C4-2B (cell line): ENCODE data around the gene EHBP1L1.

Experiments
- H3K27ac ChIP-seq: fragments of 450-650 bp; 2 replicates; pipeline ENCODE4 v1.5.1; 2017
- ZFX ChIP-seq: fragments of 450-650 bp; IDR thresholded peaks from 2 replicates; pipeline ENCODE4 v1.6.1; 2017
- TF ChIP-seq, protein P1 (sequence below): fragments of 450-650 bp; conservative IDR thresholded peaks from 2 replicates; pipeline ENCODE4 v1.5.1; 2017; ENCODE audit warnings: mild to moderate bottlenecking

Gene EHBP1L1

DNA sequence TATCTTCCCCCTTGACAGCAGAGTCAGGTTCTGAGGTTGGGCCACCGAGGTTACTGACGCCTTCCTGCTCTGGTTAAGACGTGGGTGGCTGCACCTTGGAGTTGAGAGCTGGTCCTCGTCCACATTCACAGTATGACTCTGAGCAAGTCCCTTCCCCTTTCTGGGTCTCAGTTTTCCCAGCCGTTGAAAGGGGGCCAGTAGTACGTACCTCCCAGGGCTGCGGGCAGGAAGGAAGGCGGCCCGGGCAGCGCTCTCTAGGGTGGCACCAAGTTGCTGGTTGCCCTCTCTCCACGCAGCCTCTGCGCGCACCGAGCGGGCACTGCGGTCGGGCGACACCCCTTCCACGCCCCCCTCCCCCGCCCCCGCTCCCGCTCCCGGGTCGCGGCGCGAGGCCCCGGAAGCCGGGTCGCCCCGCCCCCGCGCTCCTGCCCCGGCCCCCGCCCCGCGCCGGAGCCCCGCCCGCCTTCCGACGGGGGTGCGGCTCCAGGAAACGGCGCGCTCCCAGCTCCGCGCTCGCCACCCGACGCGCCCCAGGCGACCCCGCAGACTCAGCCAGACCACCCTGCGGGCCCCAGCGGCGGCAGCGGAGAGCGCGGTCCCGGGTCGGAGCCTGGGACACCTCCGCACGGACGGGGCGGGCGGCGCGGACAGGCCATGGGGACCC, at the start of gene EHBP1L1:
Gene EHBP1L1 (plus strand): TSS at position 486 of the 664 bp plus-strand sequence. CDS start 250 bp downstream, outside the sequence.
- H3K27ac ChIP-seq: peak within 1 kb of the TSS; percentile 84
- TF ChIP-seq, protein P1, sequence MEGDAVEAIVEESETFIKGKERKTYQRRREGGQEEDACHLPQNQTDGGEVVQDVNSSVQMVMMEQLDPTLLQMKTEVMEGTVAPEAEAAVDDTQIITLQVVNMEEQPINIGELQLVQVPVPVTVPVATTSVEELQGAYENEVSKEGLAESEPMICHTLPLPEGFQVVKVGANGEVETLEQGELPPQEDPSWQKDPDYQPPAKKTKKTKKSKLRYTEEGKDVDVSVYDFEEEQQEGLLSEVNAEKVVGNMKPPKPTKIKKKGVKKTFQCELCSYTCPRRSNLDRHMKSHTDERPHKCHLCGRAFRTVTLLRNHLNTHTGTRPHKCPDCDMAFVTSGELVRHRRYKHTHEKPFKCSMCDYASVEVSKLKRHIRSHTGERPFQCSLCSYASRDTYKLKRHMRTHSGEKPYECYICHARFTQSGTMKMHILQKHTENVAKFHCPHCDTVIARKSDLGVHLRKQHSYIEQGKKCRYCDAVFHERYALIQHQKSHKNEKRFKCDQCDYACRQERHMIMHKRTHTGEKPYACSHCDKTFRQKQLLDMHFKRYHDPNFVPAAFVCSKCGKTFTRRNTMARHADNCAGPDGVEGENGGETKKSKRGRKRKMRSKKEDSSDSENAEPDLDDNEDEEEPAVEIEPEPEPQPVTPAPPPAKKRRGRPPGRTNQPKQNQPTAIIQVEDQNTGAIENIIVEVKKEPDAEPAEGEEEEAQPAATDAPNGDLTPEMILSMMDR: no peak
- no peak for TF ChIP-seq ZFX

DNA sequence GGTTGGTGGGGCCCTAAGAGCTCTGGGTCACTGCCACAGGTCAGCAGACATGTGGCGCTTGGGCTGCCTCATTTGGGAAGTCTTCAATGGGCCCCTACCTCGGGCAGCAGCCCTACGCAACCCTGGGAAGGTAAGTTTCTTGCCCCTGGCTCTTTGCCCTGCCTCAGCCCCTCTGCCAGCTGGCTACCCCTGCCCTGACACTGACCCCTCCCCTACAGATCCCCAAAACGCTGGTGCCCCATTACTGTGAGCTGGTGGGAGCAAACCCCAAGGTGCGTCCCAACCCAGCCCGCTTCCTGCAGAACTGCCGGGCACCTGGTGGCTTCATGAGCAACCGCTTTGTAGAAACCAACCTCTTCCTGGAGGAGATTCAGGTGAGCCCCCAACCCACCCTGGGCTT, 49.1 kb upstream of the EHBP1L1 start:
- TF ChIP-seq, protein P1: no peak
- TF ChIP-seq ZFX: no peak
- peak overlapping the region; percentile 98; the same call in 1 of the 2 replicates for H3K27ac ChIP-seq

DNA sequence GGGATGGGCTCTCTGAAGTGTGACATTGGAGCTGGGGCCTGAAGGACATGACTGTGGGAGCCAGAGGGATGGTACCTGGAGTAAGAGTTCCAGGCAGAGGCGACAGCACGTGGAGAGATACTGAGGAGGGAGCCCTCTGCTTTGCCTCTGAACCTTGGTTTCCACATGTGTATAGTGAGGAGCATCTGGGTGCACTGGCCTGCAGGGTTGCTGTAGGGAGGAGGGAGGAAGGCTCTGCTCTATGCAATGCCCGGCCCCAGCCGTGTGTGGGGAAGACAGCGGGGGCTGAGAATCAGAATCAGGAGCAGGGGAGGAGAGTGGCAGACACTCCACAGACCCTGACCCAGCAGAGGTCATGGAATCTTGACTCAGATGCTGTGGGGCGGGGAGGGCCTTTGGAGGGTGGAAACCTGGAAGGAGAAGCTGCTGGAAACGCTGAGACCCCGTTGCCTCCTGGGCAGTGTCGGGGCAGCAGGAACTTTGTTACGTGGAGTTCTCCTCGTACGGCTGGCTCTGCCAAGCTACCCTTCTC, 47.0 kb upstream of the EHBP1L1 start:
- TF ChIP-seq, protein P1: no peak
- no peak for TF ChIP-seq ZFX
- H3K27ac ChIP-seq: no peak overlapping the region

DNA sequence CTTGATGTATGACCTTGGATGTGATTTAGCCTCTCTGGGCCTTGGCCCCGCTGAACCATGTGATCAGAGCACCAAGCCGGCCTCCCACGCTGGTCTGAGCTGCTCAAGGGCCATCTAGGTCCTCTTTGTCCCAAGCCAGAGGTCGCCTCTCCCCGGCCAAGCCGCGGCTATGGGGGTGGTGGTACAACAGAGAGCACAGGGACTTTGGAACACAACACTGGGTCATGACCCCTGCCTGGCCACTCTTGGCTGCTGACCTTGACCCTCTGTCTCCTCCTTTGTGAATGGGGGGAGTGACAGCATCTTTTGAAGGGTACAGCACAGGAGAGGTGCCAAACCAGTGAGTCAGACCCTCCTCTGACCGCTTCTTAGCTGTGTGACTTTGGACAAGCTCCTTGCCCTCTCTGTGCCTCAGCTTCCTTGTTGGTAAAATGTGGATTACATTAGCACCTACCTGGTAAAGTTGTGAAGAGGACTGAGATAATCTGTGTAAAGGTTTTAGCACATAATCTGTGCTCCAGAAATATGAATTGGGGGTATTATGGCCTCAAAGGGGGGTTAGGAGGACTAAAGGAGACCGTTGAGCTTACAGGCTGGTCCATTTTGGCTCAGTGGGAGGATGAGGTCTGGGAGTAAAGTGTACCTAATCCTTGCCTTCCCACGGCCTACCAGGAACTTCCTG, 46.2 kb upstream of the EHBP1L1 start:
- H3K27ac ChIP-seq: no peak overlapping the region
- TF ChIP-seq ZFX: no peak
- TF ChIP-seq, protein P1: no peak

DNA sequence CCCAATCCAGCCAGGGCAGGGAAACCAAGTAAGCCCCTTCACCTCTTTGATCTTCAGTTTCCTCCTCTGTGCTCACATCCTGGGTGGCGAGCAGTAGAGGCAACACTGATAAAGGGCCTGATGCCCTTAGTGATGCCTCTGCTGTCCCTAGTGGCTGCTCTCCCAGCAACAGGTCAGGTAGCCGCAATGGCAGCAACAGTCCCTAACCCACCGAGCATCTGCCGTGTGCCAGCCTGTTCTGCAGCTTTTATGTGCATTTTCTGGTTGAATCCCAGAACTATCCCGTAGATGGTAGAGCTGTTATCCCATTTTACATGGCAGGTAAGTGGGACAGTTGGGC, 45.7 kb upstream of the EHBP1L1 start:
- TF ChIP-seq, protein P1: no peak; the same call in 1 of the 2 replicates
- TF ChIP-seq ZFX: no peak
- no peak overlapping the region for H3K27ac ChIP-seq

DNA sequence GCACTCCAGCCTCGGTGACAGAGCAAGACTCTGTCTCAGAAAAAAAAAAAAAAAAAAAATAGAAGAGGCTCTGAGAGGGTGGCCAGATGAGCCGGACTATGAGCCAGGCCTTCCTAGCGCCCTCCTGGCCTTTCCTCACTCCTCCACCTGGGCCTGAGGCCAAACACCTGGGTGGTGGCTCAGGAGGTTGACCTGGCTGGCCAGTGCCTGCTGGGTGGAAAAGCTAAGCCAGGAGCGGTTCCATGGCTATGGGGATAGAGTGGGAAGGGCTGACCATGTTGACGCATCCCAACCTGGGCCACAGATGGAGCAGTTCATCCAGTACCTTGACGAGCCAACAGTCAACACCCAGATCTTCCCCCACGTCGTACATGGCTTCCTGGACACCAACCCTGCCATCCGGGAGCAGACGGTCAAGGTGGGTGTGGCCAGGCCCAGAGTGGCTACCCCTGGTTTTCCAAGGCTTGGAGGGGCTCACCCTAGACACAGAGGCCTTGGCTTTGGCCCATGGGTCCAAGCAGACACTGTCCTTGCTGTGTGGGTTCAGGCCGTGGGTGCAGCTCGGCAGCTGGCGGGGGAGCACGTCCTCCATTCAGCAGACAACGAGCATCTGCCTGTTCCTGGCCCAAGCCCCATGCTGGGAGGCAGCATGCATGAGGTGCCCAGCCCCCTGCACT, 43.3 kb upstream of the EHBP1L1 start:
- no peak overlapping the region for H3K27ac ChIP-seq
- TF ChIP-seq ZFX: no peak
- TF ChIP-seq, protein P1: no peak

DNA sequence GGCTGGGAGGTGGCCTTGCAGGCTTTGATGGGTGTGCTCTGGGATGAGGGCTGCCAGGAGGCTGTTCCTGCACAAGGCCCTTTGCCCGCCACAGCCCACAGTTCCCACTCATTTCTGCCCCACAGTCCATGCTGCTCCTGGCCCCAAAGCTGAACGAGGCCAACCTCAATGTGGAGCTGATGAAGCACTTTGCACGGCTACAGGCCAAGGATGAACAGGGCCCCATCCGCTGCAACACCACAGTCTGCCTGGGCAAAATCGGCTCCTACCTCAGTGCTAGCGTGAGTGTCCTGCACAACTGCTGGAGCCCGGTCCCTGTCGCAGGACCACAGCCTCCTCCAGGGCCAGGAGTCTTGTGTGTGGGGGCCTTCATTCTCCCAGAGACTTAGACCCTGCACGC, 40.8 kb upstream of the EHBP1L1 start:
- no peak for TF ChIP-seq ZFX
- TF ChIP-seq, protein P1: no peak

More for the DNA sequence above, 40.8 kb upstream of the EHBP1L1 start:
- H3K27ac ChIP-seq: no peak overlapping the region
